CD4-positive, alpha-beta T cell treated with Interleukin-10 for 1 hour (primary cell): ENCODE measurements around the gene ATP8A2.
"Not testable (repeated sequence)": the region's sequence is repeated elsewhere in the genome, so short reads cannot be mapped to it uniquely, and the experiment has no call there.

ENCODE experiments used
- DNase-seq: peaks from one replicate; pipeline ENCODE4 v3.0.0-alpha.2; 2020

The ATP8A2 gene

GRCh38 chr13:25466880-25467279 lies 95.1 kb downstream of the ATP8A2 start:
- DNase-seq: no peak

DNA sequence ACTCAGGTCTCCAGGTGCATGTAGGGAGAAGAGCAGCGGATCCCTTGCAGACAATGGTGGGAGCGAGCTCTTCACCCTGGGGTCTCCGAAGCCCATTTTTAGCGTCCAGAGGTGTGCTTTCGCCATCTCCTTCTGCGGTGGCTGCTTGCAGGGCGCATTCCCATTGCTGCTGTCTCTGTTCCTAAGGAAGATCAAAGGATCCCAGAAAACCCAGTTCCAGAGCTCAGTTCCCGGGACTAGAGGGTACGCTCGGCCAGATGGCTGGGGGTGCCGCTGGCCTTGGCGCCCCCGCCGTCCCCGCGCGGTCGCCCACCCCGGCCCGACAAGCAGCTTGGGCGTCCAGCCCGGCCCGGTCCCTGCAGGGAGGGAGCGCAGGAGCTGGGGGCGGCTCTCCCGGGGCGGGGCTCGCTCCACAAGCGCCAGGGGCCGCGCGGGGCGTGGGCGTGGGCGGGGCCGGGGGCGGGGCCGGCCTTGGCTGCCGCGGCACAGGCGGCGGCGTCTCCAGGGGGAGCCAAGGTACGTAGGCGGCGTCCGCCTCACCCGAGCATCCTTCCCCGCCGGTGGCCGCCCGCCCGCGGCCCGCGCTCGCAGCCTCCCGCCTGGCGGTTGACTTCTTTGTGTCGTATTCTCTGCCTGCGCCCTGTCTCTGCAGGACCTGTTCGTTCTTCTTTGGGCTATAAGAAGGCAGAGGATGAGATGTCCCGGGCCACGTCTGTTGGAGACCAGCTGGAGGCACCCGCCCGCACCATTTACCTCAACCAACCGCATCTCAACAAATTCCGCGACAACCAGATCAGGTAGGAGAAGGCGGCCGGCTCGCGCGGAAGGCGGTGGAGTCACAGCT lies 96.8 kb downstream of the ATP8A2 start:
- no peak for DNase-seq

GRCh38 chr13:25469169-25469525 lies 97.4 kb downstream of the ATP8A2 start:
- DNase-seq: no peak

DNA sequence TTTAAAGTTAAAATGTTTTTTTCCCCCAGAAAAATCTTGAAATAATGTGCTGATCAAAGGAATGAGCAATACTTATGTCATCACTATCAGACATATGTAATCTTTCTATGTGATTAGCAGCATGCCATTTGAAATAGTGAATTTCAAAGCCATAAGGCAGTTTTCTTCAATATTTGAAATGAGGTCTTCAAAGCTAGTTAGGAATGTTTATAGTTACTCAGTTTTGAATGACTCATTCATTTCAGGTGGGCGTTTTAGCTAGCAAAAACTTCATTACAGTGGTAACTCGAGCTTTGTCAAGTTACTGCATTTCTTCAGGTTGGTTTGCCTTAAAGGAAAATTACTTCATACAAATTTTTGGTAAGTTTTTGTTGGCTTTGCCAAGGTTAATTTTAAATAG lies 102.1 kb downstream of the ATP8A2 start:
- DNase-seq: no peak

- DNase-seq: no peak
Observed at GRCh38 chr13:25478186-25478585, 106.4 kb downstream of the ATP8A2 start.

DNA sequence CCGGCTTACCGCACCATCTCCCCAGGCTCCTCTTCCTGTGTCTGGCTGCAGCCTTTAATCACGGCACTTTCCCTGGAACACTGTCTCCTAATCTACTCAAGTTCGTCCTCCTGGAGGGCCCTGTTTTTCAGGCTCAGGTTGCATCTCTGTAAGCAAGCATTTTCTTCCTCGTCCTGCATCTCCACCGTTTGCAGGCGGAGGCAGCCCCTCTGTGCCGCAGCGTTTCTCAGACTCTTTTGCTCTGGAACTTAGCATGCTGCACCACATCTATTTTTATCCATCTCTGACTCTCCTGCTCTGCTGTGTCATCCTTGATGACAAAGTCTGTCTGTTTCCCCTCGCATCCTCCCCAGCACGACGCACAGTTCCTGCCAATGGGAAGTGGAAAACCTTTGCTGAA lies 117.5 kb downstream of the ATP8A2 start:
- DNase-seq: no peak

GRCh38 chr13:25490236-25490635 lies 118.5 kb downstream of the ATP8A2 start:
- no peak for DNase-seq

- no peak for DNase-seq
Observed at GRCh38 chr13:25493931-25494640, 122.3 kb downstream of the ATP8A2 start.

- no peak for DNase-seq
Observed at GRCh38 chr13:25494698-25495411, 123.1 kb downstream of the ATP8A2 start.

GRCh38 chr13:25501231-25501630 lies 129.5 kb downstream of the ATP8A2 start:
- no peak for DNase-seq

- DNase-seq: no peak
Observed at GRCh38 chr13:25502031-25502430, 130.3 kb downstream of the ATP8A2 start.

GRCh38 chr13:25502551-25502950 lies 130.8 kb downstream of the ATP8A2 start:
- DNase-seq: no peak

- no peak for DNase-seq
Observed at GRCh38 chr13:25503856-25504255, 132.1 kb downstream of the ATP8A2 start.

DNA sequence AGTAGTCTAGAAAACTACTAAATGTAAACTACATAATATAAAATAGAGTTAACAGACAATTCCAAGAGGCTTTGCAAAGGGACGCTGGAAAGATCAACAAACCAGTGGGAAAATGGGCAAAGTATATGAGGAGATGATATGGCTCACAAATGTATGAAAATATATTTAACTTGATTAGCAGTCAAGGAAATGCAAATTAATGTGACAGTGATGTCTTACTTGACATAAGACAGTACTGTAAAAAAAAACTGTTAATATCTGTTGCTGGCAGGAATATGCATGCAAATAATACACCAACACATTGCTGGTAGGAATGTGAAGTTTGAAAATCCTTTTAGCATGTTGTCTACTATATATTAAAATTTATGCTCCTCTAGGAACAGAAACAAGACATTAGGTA lies 136.1 kb downstream of the ATP8A2 start:
- no peak for DNase-seq

DNA sequence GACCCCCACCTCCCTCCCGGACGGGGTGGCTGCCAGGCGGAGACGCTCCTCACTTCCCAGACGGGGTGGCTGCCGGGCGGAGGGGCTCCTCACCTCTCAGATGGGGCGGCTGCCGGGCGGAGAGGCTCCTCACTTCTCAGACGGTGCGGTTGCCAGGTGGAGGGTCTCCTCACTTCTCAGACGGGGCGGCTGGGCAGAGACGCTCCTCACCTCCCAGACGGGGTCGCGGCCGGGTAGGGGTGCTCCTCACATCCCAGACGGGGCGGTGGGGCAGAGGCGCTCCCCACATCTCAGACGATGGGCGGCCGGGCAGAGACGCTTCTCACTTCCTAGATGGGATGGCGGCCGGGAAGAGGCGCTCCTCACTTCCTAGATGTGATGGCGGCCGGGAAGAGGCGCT lies 141.3 kb downstream of the ATP8A2 start:
- DNase-seq: not testable (repeated sequence)

- DNase-seq: no peak
Observed at GRCh38 chr13:25518441-25518840, 146.7 kb downstream of the ATP8A2 start.

- DNase-seq: no peak
Observed at GRCh38 chr13:25525884-25526283, 154.1 kb downstream of the ATP8A2 start.

GRCh38 chr13:25528266-25528665 lies 156.5 kb downstream of the ATP8A2 start:
- DNase-seq: no peak

GRCh38 chr13:25529425-25529824 lies 157.7 kb downstream of the ATP8A2 start:
- no peak for DNase-seq

DNA sequence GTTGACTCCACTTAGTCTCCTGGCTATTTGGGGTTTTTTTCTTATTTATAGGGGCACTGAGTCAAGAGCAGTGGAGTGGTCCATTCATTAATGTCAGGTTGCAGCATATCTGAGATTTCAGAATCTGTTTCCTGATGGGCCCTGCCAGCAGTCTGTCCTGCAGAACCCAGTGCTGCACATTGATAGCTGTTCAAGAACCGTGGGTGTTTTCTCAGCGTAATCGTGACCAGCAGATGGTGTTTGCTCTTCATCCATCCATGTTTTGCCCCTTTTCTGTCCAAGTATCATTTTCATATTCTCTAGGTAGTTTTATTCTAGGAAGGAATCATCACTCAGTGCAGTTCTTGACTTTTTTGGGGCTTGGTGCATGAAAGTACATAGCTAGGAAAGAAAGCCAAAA lies 166.5 kb downstream of the ATP8A2 start:
- DNase-seq: no peak

DNA sequence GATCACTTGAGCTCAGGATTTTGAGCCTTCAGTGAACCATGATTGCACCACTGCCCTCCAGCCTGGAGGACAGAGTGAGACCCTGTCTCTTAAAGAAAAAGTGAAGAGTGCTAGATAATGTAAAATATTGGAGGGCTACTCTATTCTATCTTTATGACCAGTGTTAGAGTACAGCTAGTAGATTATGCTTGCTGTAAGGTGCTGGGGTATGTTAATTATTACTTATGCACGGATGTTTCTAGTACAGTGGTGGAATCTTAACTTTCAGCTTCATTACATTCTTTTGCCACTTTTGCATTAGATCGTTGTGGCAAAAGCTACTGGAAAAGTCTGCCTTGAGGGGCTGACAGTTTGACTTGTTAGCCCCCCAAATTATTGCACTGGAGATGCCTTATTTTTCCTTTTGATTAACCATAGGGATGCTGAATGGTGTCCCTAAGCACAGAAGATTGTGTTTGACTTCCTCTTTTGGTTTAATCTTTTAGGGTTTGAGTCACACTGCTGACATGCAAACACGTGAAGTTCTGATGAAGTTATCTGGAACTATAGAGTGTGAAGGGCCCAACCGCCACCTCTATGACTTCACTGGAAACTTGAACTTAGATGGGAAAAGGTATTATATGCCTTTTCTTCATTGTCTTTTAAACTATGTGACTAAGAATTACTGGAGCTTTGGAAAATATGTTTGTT lies 169.8 kb downstream of the ATP8A2 start:
- DNase-seq: no peak

- not testable (repeated sequence) for DNase-seq
Observed at GRCh38 chr13:25548991-25549390, 177.2 kb downstream of the ATP8A2 start.

- no peak for DNase-seq
Observed at GRCh38 chr13:25561812-25562211, 190.0 kb downstream of the ATP8A2 start.
